Measurements from ENCODE around the gene ONECUT2.

Gene ONECUT2

GRCh38 chr18:57423821-57424220 lies 11.4 kb upstream of the ONECUT2 start:
- Histone ChIP-seq H3K4me1 (ENCODE audit: low read length) (peaks cover 36% of the 10 kb centered on the region), H4K20me1 (ENCODE audit: insufficient read depth, low read length) (no peaks in the 10 kb centered on the region), H3F3A (ENCODE audit: insufficient read depth, low read length) (peaks cover 22% of the 10 kb centered on the region), H3K4me3 (ENCODE audit: low read length) (no peak overlapping the region), H3K27me3 (replicated peaks; ENCODE audit: insufficient read depth, low read length) (no peaks in the 10 kb centered on the region), H3K36me3 (replicated peaks; ENCODE audit: insufficient read depth, low read length) (no peaks in the 10 kb centered on the region), H3K9me2 (replicated peaks; ENCODE audit: insufficient read depth, low read length) (no peaks in the 10 kb centered on the region), H3K27ac (ENCODE audit: low read length) (no peak overlapping the region), H2AFZ (ENCODE audit: low read length) (no peak overlapping the region), H3K9ac (ENCODE audit: low read length) (no peak overlapping the region), H3K9me3 (replicated peaks; ENCODE audit: insufficient read depth, low read length) (no peaks in the 10 kb centered on the region), H3K4me2 (ENCODE audit: low read depth, low read length) (no peak overlapping the region), H3K79me2 (ENCODE audit: low read length) (no peaks in the 10 kb centered on the region)
- DNase-seq = no peak
- TF ChIP-seq EZH2phosphoT487 (IDR thresholded peaks at IDR 0.05; ENCODE audit: low read length) (no peak), CTCF (IDR thresholded peaks at IDR 0.05; ENCODE audit: low read length) (no peak), EZH2 (optimal IDR thresholded peaks at IDR 0.05; ENCODE audit: low read depth, low read length) (no peak)

- Histone ChIP-seq H3K9ac (ENCODE audit: low read length) (no peak overlapping the region), H3K79me2 (ENCODE audit: low read length) (no peaks in the 10 kb centered on the region), H3K36me3 (replicated peaks; ENCODE audit: insufficient read depth, low read length) (no peaks in the 10 kb centered on the region), H3K4me3 (ENCODE audit: low read length) (no peak overlapping the region), H3K27ac (ENCODE audit: low read length) (no peak overlapping the region), H3K27me3 (replicated peaks; ENCODE audit: insufficient read depth, low read length) (no peaks in the 10 kb centered on the region), H3K9me2 (replicated peaks; ENCODE audit: insufficient read depth, low read length) (no peaks in the 10 kb centered on the region), H3K4me1 (ENCODE audit: low read length) (peaks cover 36% of the 10 kb centered on the region), H3K4me2 (ENCODE audit: low read depth, low read length) (no peak overlapping the region), H3F3A (ENCODE audit: insufficient read depth, low read length) (peaks cover 22% of the 10 kb centered on the region), H2AFZ (ENCODE audit: low read length) (no peak overlapping the region), H3K9me3 (replicated peaks; ENCODE audit: insufficient read depth, low read length) (no peaks in the 10 kb centered on the region), H4K20me1 (ENCODE audit: insufficient read depth, low read length) (no peaks in the 10 kb centered on the region)
- TF ChIP-seq EZH2phosphoT487 (IDR thresholded peaks at IDR 0.05; ENCODE audit: low read length) = no peak
- no peak for DNase-seq
These were observed 10.1 kb upstream of the ONECUT2 start for GRCh38 chr18:57425096-57425495.

- Histone ChIP-seq H3K36me3 (replicated peaks; ENCODE audit: insufficient read depth, low read length) (no peaks in the 10 kb centered on the region), H3K79me2 (ENCODE audit: low read length) (no peaks in the 10 kb centered on the region), H3F3A (ENCODE audit: insufficient read depth, low read length) (peaks cover 20% of the 10 kb centered on the region), H3K4me2 (ENCODE audit: low read depth, low read length) (peak overlapping the region; percentile 39; the same call in 1 of the 2 replicates), H3K9ac (ENCODE audit: low read length) (no peak overlapping the region), H3K4me1 (ENCODE audit: low read length) (peaks cover 32% of the 10 kb centered on the region), H3K9me2 (replicated peaks; ENCODE audit: insufficient read depth, low read length) (no peaks in the 10 kb centered on the region), H3K27ac (ENCODE audit: low read length) (peak overlapping the region; percentile 65; the same call in 1 of the 2 replicates), H2AFZ (ENCODE audit: low read length) (no peak overlapping the region), H3K9me3 (replicated peaks; ENCODE audit: insufficient read depth, low read length) (no peaks in the 10 kb centered on the region), H3K27me3 (replicated peaks; ENCODE audit: insufficient read depth, low read length) (no peaks in the 10 kb centered on the region), H3K4me3 (ENCODE audit: low read length) (no peak overlapping the region), H4K20me1 (ENCODE audit: insufficient read depth, low read length) (no peaks in the 10 kb centered on the region)
- TF ChIP-seq EZH2phosphoT487 (IDR thresholded peaks at IDR 0.05; ENCODE audit: low read length) = no peak
- no peak for TF ChIP-seq CTCF (IDR thresholded peaks at IDR 0.05; ENCODE audit: low read length)
- TF ChIP-seq EZH2 (optimal IDR thresholded peaks at IDR 0.05; ENCODE audit: low read depth, low read length) = no peak
- DNase-seq = peak; percentile 96
These were observed 9.0 kb upstream of the ONECUT2 start for GRCh38 chr18:57426187-57426586.

DNA sequence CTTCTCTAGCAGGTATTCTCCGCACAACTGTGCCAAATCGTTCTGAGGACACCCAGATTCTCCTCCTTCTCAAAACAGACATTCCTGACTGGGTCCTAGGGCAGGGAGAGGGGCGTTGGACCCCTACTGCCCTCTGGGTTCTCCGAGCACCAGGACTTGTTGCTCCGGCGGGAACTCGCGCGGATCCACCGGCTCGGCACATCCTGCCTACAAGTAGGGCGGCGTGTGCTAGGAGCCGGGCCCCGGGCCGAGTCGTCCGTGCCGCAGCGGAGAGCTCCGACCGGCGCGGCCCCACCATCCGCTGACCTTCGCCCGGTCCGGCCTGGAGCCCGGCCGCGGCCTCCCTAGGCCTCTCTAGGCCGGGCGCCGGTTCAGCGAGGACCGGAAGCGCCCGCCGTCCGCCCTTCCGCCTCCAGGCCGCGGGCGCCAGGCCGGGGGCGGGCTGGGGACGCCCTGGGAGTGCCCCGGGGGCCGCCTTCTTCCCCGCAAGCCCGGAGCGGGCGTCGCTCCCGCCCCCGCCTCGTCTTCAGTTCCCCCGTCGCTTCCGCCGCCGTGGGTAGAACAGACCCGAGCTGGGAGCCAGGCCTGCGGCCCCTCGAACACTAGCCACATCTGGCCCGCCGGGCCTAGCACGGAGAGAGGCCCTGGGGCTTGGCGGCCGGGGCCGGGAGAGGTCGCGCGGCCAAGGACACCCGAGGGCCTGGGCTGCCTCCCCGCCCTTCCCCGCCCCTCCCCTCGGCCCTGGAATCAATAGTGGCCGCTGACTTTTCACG lies 7.6 kb upstream of the ONECUT2 start:
- no peak overlapping the region for H3K4me2 ChIP-seq (ENCODE audit: low read depth, low read length)
- H3K27me3 ChIP-seq (replicated peaks; ENCODE audit: insufficient read depth, low read length) = no peaks in the 10 kb centered on the region
- peak overlapping the region; percentile 65; the same call in 1 of the 2 replicates for H3K27ac ChIP-seq (ENCODE audit: low read length)
- TF ChIP-seq EZH2phosphoT487 (IDR thresholded peaks at IDR 0.05; ENCODE audit: low read length) (no peak), EZH2 (optimal IDR thresholded peaks at IDR 0.05; ENCODE audit: low read depth, low read length) (no peak), CTCF (IDR thresholded peaks at IDR 0.05; ENCODE audit: low read length) (no peak)
- H3K9ac ChIP-seq (ENCODE audit: low read length) = no peak overlapping the region
- H3K79me2 ChIP-seq (ENCODE audit: low read length) = no peaks in the 10 kb centered on the region
- H3K9me3 ChIP-seq (replicated peaks; ENCODE audit: insufficient read depth, low read length) = no peaks in the 10 kb centered on the region
- peaks cover 18% of the 10 kb centered on the region for H3K4me1 ChIP-seq (ENCODE audit: low read length)
- H3K36me3 ChIP-seq (replicated peaks; ENCODE audit: insufficient read depth, low read length) = no peaks in the 10 kb centered on the region
- peaks cover 17% of the 10 kb centered on the region for H3F3A ChIP-seq (ENCODE audit: insufficient read depth, low read length)
- no peaks in the 10 kb centered on the region for H4K20me1 ChIP-seq (ENCODE audit: insufficient read depth, low read length)
- no peak overlapping the region for H3K4me3 ChIP-seq (ENCODE audit: low read length)
- no peak for DNase-seq
- no peak overlapping the region for H2AFZ ChIP-seq (ENCODE audit: low read length)
- no peaks in the 10 kb centered on the region for H3K9me2 ChIP-seq (replicated peaks; ENCODE audit: insufficient read depth, low read length)

Measured in MM.1S (cell line).